Measurements from ENCODE around the gene PID1. TPM values are rescaled to one million over a fixed set of nuclear protein-coding genes. Genes with fewer than 3 reads are reported as not detected.
"Not testable (repeated sequence)": the region's sequence is repeated elsewhere in the genome, so short reads cannot be mapped to it uniquely, and the experiment has no call there.

The PID1 gene
- total RNA-seq, 3 donors from 2014 or later, result 13.5 to 60.3 (median 42.0) TPM

GRCh38 chr2:229085439-229085838 is 185.6 kb downstream of the PID1 start:
- intact Hi-C loops (cut with DNase I; ENCODE audit: low total_unique reads), result no loop called here
- no peak overlapping the region for H3K27ac ChIP-seq
- no peaks in the 10 kb centered on the region for H3K27me3 ChIP-seq
- H3K9me3 ChIP-seq, result peaks cover 0 to 12% of the 10 kb centered on the region in 2 donors
- H3K4me1 ChIP-seq, result peaks cover 0 to 4% of the 10 kb centered on the region in 2 donors
- no peak for TF ChIP-seq POLR2AphosphoS5 (IDR thresholded peaks at IDR 0.05)
- TF ChIP-seq CTCF (IDR thresholded peaks at IDR 0.05), result no peak
- no peak for TF ChIP-seq POLR2A (IDR thresholded peaks at IDR 0.05)
- DNase-seq (ENCODE audit: low spot score in 2 of 2), result no peak
- no peaks in the 10 kb centered on the region for H3K36me3 ChIP-seq
- no peak overlapping the region for H3K4me3 ChIP-seq

- TF ChIP-seq POLR2AphosphoS5 (IDR thresholded peaks at IDR 0.05) (no peak), CTCF (IDR thresholded peaks at IDR 0.05) (no peak)
- DNase-seq (ENCODE audit: low spot score in 2 of 2), result no peak
- peaks cover 0 to 4% of the 10 kb centered on the region in 2 donors for H3K4me1 ChIP-seq
Measured at GRCh38 chr2:229084447-229084846, 186.6 kb downstream of the PID1 start.

GRCh38 chr2:229083606-229084340 is 187.3 kb downstream of the PID1 start:
- no peak for DNase-seq (ENCODE audit: low spot score in 2 of 2)
- H3K4me3 ChIP-seq, result no peak overlapping the region
- peaks cover 0 to 12% of the 10 kb centered on the region in 2 donors for H3K9me3 ChIP-seq
- intact Hi-C loops (cut with DNase I; ENCODE audit: low total_unique reads), result no loop called here
- no peak for TF ChIP-seq POLR2AphosphoS5 (IDR thresholded peaks at IDR 0.05)
- TF ChIP-seq POLR2A (IDR thresholded peaks at IDR 0.05), result no peak
- TF ChIP-seq CTCF (IDR thresholded peaks at IDR 0.05), result no peak
- no peaks in the 10 kb centered on the region for H3K4me1 ChIP-seq
- H3K27me3 ChIP-seq, result no peaks in the 10 kb centered on the region
- H3K27ac ChIP-seq, result no peak overlapping the region
- no peaks in the 10 kb centered on the region for H3K36me3 ChIP-seq

More at GRCh38 chr2:229084447-229084846, 186.6 kb downstream of the PID1 start:
- Histone ChIP-seq H3K27me3 (no peaks in the 10 kb centered on the region), H3K4me3 (no peak overlapping the region), H3K9me3 (peaks cover 0 to 12% of the 10 kb centered on the region in 2 donors), H3K36me3 (no peaks in the 10 kb centered on the region), H3K27ac (no peak overlapping the region)
- intact Hi-C loops (cut with DNase I; ENCODE audit: low total_unique reads), result no loop called here

GRCh38 chr2:229081411-229081810 is 189.7 kb downstream of the PID1 start:
- H3K27me3 ChIP-seq, result no peaks in the 10 kb centered on the region
- no peak overlapping the region for H3K27ac ChIP-seq
- TF ChIP-seq POLR2A (IDR thresholded peaks at IDR 0.05) (no peak), POLR2AphosphoS5 (IDR thresholded peaks at IDR 0.05) (no peak), CTCF (IDR thresholded peaks at IDR 0.05) (no peak)
- no peak for DNase-seq (ENCODE audit: low spot score in 2 of 2)
- no peaks in the 10 kb centered on the region for H3K4me1 ChIP-seq
- no peaks in the 10 kb centered on the region for H3K36me3 ChIP-seq
- peaks cover 0 to 12% of the 10 kb centered on the region in 2 donors for H3K9me3 ChIP-seq
- intact Hi-C loops (cut with DNase I; ENCODE audit: low total_unique reads), result no loop called here
- H3K4me3 ChIP-seq, result no peak overlapping the region

GRCh38 chr2:229080172-229080571 is 190.9 kb downstream of the PID1 start:
- Histone ChIP-seq H3K36me3 (no peaks in the 10 kb centered on the region), H3K4me1 (no peaks in the 10 kb centered on the region), H3K27ac (no peak overlapping the region), H3K27me3 (no peaks in the 10 kb centered on the region), H3K9me3 (peaks cover 0 to 25% of the 10 kb centered on the region in 2 donors), H3K4me3 (no peak overlapping the region)
- TF ChIP-seq POLR2AphosphoS5 (IDR thresholded peaks at IDR 0.05) (no peak), POLR2A (IDR thresholded peaks at IDR 0.05) (no peak), CTCF (IDR thresholded peaks at IDR 0.05) (no peak)
- no peak for DNase-seq (ENCODE audit: low spot score in 2 of 2)
- intact Hi-C loops (cut with DNase I; ENCODE audit: low total_unique reads), result no loop called here

GRCh38 chr2:229076886-229077285 is 194.2 kb downstream of the PID1 start:
- intact Hi-C loops (cut with DNase I; ENCODE audit: low total_unique reads); H3K27me3 ChIP-seq; H3K4me1 ChIP-seq; H3K4me3 ChIP-seq; H3K27ac ChIP-seq; DNase-seq (ENCODE audit: low spot score in 2 of 2); H3K36me3 ChIP-seq: not testable (repeated sequence)
- peaks cover 0 to 17% of the 10 kb centered on the region in 2 donors for H3K9me3 ChIP-seq
